ENCODE data around the gene KIRREL1.

KIRREL1 gene

DNA sequence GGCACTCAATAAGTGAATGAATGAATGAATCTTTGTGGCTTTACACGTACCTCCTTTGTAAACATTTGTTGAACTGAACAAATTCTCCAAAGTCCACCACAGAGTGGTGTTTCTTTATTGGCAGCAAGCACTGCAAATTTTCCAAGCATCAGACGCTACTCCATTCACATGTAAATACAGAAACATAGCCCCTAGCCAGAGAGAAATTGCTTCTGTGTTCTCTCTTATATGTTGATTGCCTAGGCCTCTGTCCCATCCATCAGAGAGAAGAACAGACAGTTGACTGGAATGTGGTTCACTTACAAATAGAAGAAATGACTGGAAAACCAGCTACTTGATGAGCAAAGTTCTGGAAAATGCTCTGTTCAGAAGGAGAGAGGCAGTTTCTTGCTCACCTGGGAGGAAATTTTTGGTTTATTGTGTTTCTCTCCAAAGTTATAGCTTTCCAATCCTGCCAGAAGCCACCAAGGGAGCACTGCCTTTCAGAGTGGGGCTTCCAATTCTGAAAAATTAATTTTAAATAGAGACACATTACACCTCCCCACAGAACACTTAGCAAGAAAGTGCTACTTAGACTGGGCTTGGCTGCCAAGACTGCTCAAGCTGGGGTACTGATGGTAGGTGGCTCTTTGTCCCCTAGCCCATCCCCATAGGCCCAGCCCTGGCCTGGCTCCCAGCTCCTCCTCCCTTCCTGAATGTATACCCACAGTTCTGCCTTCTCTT lies 18.1 kb upstream of the KIRREL1 start:
- no peak for DNase-seq

DNA sequence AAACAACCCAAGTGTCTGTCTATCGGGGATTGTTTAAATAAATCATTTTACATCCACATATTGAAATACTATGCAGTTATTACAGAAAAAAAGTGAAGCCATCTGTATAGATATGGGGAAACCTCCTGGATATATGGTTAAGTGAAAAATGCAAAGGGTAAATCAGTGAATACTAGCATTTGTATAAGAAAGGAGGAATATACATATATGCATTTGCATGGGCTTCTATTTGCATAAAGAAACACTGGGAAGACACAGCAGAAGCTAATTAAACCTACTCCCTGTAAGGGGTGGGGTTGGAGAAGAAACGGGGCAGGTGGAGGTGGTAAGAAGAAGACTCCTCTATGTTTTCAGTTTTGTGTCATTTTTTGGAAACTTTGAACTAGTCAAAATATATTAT lies 16.6 kb upstream of the KIRREL1 start:
- DNase-seq: no peak

DNA sequence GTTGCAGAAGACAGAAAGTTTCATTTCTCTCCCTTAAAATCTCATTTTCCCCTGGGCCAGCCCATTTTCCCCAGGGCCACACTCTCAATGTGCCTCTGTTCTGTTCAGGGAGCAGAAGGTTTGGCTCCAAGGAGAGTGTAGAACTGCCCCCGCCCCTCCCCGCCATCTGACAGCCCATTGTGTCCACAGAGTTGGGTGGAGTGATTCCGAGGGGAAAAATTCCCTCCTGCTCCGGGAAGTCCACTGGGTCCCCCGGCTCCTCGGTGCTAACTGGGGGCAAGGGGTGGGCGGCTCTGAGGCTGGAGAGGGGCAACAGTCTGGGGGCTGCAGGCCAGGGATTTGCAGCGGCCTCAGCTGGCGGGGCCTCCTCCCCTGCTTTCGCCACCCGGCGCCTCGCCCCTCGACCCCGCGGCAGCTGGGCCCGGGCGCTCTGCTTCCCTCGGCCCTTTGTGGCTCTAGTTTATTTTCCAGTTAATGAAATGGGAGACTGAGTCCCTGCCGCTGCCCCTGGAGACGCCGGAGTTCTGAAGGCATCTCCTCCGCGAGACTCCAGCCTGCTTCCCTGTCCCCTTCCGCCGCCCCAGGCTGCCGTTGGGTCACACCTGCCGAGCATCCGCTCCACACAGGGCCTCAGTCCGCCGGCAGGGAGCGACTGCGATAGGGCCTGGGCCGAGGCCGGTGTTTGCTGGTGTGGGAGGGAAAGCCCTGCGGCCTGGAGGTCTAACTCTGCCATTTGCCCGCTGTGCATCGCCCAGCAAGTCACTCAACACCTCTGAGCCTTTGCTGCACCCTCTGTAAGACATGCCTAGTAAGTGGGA lies 14.7 kb upstream of the KIRREL1 start:
- no peak for DNase-seq

DNA sequence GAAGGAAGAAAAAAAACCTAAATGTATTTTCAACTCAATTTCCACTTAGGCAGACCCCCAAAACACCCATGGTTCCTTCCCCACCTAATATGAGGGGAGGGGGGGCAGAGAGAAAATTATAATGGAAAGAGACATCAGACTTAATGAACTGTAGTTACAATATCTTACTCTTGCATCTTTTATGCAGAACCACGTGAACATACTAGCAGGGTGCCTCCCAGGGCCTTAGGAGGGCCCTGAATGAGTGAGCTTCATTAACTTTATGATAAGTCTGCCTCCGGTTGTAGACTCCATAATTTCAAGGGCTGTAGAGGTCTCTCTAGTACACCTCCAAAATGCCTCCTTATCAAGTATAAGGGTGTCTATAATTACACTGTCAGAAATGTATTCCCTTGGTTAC lies 11.3 kb upstream of the KIRREL1 start:
- no peak for DNase-seq

DNA sequence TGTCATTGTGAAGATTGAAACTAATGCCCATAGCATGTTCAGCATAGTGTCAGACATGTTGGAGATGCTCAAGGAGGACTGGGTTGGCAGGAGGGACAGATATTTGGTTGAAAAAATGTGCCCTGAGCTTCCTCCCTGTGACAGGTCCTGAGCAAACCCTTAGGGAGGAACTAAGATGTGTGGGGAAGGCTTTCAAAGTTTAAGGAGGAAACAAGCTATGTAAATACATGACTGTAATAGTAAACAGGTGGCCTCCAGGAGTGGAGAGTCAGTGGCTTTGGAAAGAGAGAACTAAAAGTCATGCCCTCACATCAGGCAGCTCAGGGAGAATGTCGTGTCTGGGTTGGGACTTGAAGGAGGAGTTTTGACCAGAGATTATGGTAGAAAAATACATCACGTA lies 9.7 kb upstream of the KIRREL1 start:
- DNase-seq: no peak

DNA sequence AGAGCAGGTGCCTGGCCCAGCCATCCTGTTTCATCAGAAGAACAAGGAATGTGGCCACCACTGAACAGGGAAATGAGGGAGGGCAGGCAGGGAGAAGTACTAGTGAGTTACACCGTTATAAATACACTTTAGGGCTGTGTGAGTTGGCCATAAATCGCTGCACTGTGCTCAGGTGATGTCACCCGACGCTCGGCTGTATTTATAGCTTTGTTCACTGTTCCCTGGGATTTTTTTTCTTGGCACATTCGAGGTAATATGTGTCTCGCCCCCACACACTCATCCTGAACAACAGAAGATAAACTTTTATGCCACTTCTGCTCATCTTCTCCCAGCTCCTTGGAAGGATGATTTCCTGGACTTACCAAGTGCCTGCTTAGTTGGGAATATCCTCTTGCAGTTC lies 9.0 kb upstream of the KIRREL1 start:
- no peak for DNase-seq

DNA sequence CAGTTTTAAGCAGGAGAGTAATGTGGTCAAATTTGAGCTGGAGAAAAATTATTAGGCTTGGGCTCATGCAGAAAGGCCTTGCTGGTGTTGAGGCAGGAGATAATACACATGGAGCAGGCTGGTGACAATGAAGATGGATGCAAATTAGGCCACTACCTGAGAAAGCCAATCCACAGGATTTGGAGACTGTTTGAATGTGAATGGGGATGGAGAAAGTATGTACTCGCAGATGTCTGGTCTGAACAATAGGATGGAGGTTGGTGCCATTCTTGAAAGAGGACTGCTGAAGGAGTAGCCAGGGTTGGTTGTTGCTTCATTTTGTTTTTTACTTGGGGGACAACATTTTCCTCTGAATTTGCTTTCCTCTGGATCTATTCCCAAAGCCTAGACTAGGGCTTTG lies 8.0 kb upstream of the KIRREL1 start:
- no peak for DNase-seq

DNA sequence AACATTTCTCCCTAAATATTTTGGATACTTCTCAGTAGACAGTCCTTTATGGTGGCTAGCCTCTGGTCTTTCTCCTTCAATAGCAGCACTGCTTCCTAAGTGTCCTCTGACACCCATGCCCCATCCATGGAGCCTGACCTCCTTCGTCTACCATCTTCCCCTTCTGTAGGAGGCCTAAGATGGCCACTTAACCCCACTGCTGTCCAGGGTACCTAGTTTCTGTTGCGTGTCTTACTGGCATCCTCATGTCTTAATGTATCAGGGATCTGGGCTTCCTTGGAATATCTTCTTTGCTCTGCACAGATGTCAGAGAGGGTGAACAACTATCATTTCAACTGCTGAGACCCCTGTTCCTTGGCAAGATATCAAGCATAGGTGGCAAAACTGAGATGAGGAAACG lies 5.4 kb upstream of the KIRREL1 start:
- DNase-seq: no peak

DNA sequence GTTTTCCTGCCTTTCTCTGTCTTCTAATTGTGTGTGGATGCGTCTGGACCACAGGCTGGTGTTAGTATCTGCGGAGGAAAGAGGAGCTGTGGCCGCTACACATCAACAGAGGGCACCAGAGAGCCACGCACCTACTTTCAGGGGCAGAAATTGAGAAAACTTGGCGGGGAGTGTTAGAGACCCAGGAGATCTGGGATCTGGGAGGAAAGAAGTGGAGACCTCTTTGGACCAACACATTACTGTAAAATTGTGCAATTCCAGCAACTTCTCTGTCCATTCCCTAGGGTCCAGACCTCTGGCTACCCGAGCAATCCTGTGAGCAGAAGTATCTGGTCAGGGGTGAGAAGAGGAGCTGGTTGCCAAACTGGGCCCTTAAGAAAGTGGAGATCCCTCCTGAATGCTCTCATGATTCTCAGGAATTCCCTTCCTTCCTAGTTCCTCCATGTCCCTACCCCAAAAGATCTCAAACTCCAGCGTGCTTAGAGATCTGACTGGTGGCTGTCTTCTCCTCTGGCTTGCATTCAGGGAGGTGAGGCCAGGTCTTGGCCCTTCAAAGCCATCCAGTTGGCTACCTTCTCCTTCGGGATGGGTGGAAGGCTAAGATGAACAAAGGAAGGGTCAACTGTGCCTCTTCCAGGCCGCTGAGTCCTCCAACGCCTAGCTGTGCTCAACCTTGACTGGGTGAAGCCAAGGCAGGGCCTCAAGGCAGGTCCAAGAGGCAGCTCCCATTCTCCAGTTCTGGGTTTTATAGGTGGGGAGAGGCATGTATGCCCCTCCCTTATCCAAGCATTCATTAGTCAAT lies 1.2 kb upstream of the KIRREL1 start:
- peak; percentile 6 for DNase-seq

DNA sequence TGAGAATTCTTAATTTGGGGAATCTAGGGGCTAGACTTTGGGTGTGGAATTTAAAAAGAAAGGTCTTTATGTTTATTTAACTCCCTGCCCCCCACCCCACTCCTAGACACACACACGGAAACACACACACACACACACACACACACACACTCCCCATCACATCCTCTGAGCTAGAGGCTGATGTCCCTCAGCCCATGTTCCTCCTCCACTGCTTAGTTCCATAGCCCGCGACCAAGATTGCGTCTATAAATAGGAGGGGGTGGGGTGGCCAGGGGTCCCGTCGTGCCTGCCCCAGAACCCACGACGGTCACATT lies 655 bp upstream of the KIRREL1 start:
- no peak for DNase-seq

DNA sequence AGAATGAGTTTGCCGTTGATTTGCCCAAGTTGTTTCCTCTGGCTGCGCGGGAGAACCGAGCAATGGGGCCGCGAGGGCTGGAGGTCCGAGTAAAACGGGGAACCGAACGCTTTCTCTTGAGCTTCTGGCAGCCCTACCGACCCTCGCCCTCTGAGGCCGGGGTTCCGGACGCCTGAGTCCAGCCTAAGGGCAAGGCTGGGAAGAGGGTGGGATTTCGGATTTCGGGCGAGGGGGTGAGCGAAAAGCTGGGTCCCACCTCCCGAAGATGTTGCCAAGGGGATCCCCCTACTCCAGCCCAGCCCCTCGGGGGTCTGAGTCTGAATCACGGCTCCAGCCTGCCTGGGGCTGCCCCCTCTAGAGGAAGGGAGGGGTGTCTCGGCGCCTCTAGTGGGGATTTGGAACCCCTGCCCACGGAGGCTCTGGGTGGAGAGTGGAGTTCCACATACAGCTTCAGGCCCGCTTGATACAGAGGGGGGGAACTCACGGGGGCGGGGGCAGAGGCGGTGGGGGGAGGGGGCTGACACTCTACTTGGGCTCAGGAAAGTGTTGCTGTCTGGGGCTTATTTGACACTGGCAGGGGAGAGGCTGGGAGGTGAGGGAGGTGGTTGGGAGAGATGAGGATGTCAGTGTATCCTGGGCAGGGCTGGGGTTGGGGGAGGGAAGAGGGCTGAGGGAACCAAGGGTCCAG lies 617 bp downstream of the KIRREL1 start:
- no peak for DNase-seq

DNA sequence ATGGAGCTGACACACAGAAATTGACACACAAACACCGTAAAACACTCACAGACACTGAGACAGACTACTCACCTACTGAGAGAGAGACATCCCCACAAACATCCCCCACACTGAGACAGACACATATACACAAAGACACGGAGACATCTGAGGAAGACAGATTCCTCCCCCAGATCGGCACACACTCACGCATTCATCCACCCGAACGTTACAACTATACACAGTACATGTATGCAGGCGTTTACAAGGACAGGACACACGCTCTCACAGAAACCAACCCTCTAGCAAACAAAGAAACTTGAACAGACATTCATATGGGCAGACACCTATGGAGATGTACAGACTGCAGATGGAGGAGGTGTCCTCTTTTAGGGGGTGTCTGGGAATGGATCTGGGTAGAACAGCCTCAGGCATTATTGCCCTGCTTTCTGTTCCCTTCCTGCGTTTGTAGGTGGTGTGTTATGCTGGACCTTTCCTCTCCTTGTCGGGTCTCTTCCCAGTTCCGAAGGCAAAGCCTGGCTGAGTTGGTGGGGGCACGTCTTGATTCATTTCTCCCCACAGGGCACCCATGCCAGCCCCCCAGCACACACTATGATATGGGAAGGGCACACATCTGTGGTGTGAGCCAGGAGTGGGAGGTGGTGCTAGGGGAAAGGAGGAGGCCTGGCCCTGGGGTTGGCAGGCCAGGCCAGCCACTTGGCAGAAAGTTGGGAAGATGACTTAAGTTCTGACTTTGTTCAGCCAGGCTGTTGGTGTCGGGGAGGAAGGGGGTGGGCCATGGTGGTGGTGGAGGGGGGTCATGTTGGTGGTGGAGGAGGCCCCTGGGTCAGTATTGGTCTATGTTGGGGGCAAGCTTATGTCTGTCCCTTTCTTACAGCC lies 1.5 kb downstream of the KIRREL1 start:
- no peak for DNase-seq

DNA sequence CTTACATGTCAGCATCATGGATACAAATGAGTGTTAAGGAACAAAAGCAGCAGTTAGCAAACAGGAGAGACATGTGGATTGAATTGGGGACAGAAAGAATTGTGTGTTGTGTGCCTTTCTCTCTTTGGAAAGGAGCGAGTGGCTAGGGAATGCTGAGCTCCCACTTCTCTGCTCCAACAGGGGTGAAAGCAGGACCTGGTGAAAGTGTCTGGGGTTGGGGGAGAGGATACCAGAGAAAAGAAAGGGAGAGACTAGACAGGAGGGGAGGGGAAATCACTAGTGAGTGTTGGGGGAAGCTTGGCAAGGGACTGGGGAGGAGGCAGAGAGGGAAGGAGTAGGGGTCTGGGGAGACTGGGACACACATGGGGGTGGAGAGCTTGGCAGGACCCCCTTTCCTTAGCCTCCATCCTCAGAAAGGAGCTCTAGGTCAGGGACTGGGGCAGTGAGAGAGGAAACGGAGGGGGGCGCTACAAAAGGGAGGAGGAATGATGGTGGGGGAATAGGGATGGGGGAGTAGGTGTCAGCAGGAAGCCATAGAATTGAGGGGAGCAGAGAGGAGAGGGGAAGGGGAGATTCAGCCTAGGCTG lies 2.2 kb downstream of the KIRREL1 start:
- no peak for DNase-seq

DNA sequence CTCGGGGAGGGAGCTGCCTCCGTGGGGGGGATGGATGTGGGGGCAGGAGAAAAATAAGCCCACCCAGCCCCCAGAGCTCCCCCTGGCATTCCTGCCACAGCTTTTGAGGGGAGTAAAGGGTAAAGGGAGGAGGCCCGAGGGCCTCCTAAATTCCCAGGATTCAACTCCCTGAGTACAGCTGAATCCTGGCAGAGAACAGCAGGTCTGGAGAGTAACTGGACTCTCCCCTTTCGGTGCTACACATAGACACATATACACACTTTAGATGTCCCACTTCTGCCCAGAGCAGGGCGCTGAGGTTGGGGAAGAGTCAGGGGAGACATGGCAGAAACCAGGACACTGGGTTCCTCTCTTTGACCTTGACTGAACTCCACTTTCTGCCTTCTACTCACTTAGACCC lies 3.0 kb downstream of the KIRREL1 start:
- no peak for DNase-seq

DNA sequence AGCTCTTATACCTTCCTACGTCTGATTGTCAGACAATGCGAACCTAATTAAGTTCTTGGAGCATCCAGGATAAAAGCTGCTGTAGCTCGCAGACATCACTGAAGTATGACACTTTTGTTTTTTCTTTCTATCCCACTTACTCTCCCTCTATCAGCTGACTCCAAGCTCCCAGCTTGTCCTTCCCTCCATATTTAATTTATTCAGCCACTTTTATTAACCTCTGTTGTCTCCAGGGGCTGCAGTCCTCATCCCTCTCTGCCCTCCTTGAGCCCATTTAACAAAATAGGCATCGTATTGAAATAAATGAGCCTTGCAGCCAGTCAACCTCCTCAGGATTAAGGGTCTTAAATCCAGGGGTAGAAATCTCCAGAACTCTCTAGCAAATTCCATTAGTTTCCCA lies 7.1 kb downstream of the KIRREL1 start:
- no peak for DNase-seq

DNA sequence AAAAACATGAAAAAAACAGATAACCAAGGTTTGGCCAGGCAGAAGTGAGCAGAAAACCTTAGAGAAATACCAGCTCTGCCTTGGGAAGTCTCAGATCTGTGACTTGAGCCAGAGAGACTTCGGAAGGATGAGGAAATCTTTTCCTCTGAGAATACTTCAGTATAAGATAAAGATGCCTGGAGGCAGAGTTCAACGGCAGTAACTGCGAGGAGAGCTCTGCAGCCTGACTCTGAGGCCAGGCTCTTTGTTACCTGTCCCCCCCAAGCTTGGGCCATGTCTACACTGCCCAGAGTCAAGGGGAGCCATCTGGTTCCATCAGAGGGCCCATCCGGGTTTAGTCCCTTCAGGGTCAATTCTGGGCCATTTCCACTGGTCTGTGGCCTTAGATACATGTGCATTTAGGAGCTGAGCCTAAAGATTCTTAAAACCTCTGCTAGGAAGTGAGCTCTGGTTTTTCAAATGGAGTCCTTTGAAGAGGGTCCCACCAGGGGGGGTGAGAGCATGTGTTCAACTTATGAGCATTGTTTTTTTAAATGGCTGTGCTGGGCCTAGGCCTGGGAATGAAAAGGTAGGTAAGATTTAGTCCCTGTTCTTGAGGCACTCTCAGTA lies 8.7 kb downstream of the KIRREL1 start:
- no peak for DNase-seq

DNA sequence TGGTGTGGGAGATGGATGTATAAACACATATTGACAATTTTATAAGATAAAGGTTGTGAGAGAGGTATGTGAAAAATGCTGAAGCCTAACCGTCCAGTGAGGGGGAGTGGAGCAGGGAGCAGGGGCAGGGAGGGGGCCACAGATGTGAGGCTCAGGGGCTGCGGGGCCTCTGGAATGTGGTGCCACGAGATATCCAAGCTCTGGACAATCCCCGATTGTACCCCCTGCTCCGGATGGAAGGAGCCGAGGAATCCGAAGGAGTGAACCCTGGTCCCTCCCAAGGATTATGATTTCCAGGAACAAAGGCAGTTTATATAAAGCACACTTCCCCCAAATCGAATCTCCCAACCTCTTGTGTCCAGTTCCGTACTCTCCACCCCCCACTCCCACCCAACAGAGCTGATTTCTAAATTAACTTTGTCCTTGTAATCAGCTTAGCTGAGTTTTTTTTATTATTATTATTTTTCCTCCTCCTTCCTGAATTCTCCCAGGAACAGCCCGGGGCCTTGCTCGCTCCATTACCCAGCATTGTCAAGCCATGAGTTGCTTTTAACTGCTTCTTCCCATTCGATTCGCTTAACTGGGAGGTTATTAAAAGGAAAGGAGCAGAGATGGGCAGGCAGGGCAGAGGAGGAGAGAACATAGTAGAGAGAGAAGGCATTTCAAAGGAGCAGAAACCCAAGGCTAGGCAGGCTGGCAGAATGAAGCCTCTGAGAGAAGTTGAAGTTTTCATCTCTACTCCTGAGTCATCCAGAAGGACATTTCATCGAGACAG lies 9.4 kb downstream of the KIRREL1 start:
- DNase-seq: no peak

DNA sequence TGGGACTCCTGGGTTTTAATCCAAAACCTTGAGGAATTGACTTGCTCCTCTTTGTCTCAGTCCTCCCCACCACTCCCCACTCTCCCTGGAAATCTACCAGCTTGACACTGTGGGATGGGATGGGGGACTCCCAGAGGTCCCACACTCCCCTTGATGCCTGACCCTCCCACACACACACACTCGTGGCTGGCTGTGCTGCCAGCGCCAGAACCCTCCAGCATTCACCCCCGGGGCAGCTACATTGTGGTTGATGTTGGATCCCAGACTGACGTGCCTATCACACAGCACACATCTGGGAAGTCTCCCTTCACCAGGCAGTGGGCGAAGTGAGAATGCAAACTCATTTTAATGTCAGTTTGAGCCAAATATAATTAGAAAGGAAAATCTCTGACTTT lies 10.0 kb downstream of the KIRREL1 start:
- DNase-seq: no peak

DNA sequence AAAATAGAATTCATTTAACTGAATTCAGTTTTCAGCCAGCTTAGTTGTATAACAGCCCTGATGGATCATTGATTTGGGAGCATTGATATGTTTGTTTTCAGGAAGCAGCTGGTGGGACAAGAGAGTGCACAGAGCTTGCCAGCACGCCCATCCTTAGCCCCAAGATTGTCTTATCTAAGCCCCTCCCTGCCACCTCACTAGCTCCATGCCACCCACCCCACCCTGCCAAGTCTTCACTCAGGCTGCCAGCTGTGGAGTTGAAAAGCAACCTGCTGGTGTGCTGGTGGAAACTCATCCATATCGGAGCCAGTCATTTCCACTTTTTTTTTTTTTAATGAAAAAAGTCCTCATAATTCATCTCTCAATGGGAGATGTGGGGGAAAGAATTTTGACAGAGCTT lies 11.8 kb downstream of the KIRREL1 start:
- DNase-seq: no peak

DNA sequence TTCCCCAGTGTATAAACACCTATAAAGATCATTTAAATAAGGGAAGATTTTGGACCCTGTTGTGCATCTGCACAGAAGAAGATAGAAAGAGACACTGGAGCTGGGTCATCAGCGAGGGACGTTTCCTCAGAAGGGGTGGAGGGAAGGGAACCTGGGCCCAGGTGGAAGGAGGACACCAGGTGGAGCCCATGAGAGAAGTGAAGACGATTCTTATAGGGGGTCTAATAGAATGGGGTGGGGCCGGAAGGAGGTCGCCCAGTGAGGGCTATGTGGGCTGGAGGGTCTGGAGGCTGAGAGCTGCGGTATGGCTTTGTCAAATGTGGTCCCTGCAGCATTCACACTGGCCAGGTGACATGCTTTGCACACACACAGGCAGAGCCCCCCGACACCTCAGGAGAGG lies 13.7 kb downstream of the KIRREL1 start:
- DNase-seq: no peak
